H9 (cell line): ENCODE data around the gene KCNAB3. TPM values are rescaled to one million over a fixed set of nuclear protein-coding genes. Genes with fewer than 3 reads are reported as not detected.

Source experiments
- DNase-seq: peaks from one replicate; pipeline ENCODE4 v3.0.0-alpha.2; 2017
- H2AFZ ChIP-seq: one replicate; pipeline ENCODE4 v1.6.1; 2013; ENCODE audit warnings: mild to moderate bottlenecking, low read length, control low read depth, moderate library complexity
- H2AK5ac ChIP-seq: 2 replicates; pipeline ENCODE4 v1.6.1; 2013; ENCODE audit warnings: low read length, control low read depth, mixed read lengths; ENCODE audit not compliant: insufficient read length
- H2BK120ac ChIP-seq: one replicate; pipeline ENCODE4 v1.6.1; 2013; ENCODE audit warnings: low read depth, mild to moderate bottlenecking, low read length, control low read depth, inconsistent platforms; ENCODE audit not compliant: poor library complexity, severe bottlenecking
- H2BK12ac ChIP-seq: 2 replicates; pipeline ENCODE4 v1.6.1; 2013; ENCODE audit warnings: low read length, control low read depth, mixed read lengths, low read depth; ENCODE audit not compliant: insufficient read length
- H2BK15ac ChIP-seq: 2 replicates; pipeline ENCODE4 v1.6.1; 2013; ENCODE audit warnings: low read depth, low read length, control low read depth
- H2BK20ac ChIP-seq: one replicate; pipeline ENCODE4 v1.6.1; 2013; ENCODE audit warnings: low read depth, mild to moderate bottlenecking, low read length, control low read depth, inconsistent platforms; ENCODE audit not compliant: poor library complexity, severe bottlenecking
- H2BK5ac ChIP-seq: 2 replicates; pipeline ENCODE4 v1.6.1; 2013; ENCODE audit warnings: low read length, control low read depth, mixed read lengths; ENCODE audit not compliant: insufficient read length
- H3K14ac ChIP-seq: 2 replicates; pipeline ENCODE4 v1.6.1; 2013; ENCODE audit warnings: low read length, control low read depth; ENCODE audit not compliant: insufficient read depth
- H3K18ac ChIP-seq: 2 replicates; pipeline ENCODE4 v1.6.1; 2013; ENCODE audit warnings: low read depth, mild to moderate bottlenecking, mixed read lengths, low read length, control low read depth; ENCODE audit not compliant: insufficient read length
- H3K23ac ChIP-seq: 2 replicates; pipeline ENCODE4 v1.6.1; 2013; ENCODE audit warnings: low read length, control low read depth, mixed read lengths, low read depth; ENCODE audit not compliant: insufficient read length
- H3K23me2 ChIP-seq: 2 replicates; pipeline ENCODE4 v1.6.1; 2013; ENCODE audit warnings: low read depth, mild to moderate bottlenecking, mixed read lengths, low read length, control low read depth; ENCODE audit not compliant: insufficient read length, poor library complexity, severe bottlenecking
- H3K27ac ChIP-seq: 2 replicates; pipeline ENCODE4 v1.5.1; 2013; ENCODE audit warnings: low read length, control low read depth, mixed read lengths, low read depth; ENCODE audit not compliant: insufficient read length
- H3K27me3 ChIP-seq: 2 replicates; pipeline ENCODE4 v1.6.1; 2013; ENCODE audit warnings: low read length, control low read depth, inconsistent platforms; ENCODE audit not compliant: insufficient read depth
- H3K4ac ChIP-seq: 2 replicates; pipeline ENCODE4 v1.6.1; 2013; ENCODE audit warnings: low read depth, mild to moderate bottlenecking, control low read depth, inconsistent platforms, low read length, moderate library complexity
- H3K4me1 ChIP-seq: 2 replicates; pipeline ENCODE4 v1.6.1; 2013; ENCODE audit warnings: low read length, control low read depth, inconsistent platforms; ENCODE audit not compliant: insufficient read depth
- H3K4me2 ChIP-seq: 2 replicates; pipeline ENCODE4 v1.6.1; 2013; ENCODE audit warnings: low read length, control low read depth, mixed read lengths; ENCODE audit not compliant: insufficient read length, insufficient read depth
- H3K56ac ChIP-seq: 2 replicates; pipeline ENCODE4 v1.6.1; 2013; ENCODE audit warnings: low read depth, mild to moderate bottlenecking, mixed read lengths, low read length, control low read depth; ENCODE audit not compliant: insufficient read length
- H3K79me1 ChIP-seq: 2 replicates; pipeline ENCODE4 v1.6.1; 2013; ENCODE audit warnings: low read depth, mild to moderate bottlenecking, moderate library complexity, low read length, control low read depth, inconsistent platforms; ENCODE audit not compliant: insufficient read depth, poor library complexity, severe bottlenecking
- H3K79me2 ChIP-seq: 2 replicates; pipeline ENCODE4 v1.6.1; 2013; ENCODE audit warnings: low read length, control low read depth, inconsistent platforms; ENCODE audit not compliant: insufficient read depth
- H3K9ac ChIP-seq: 2 replicates; pipeline ENCODE4 v1.6.1; 2013; ENCODE audit warnings: low read length, control low read depth, mixed read lengths; ENCODE audit not compliant: insufficient read length; ENCODE audit errors: extremely low read depth
- H3K9me3 ChIP-seq: one replicate; pipeline ENCODE4 v1.6.1; 2013; ENCODE audit warnings: low read depth, low read length, inconsistent platforms; ENCODE audit not compliant: control insufficient read depth
- H3T11ph ChIP-seq: one replicate; pipeline ENCODE4 v1.6.1; 2013; ENCODE audit warnings: mild to moderate bottlenecking, low read length, control low read depth, inconsistent platforms
- H4K20me1 ChIP-seq: one replicate; pipeline ENCODE4 v1.6.1; 2013; ENCODE audit not compliant: control insufficient read depth, insufficient read length, insufficient read depth
- H4K5ac ChIP-seq: 2 replicates; pipeline ENCODE4 v1.6.1; 2013; ENCODE audit warnings: low read depth, mild to moderate bottlenecking, mixed read lengths, low read length, control low read depth; ENCODE audit not compliant: insufficient read length
- H4K8ac ChIP-seq: replicated peaks from 2 replicates; pipeline ENCODE4 v1.6.1; 2013; ENCODE audit warnings: low read length, control low read depth, mixed read lengths, low read depth; ENCODE audit not compliant: insufficient read length
- H4K91ac ChIP-seq: 2 replicates; pipeline ENCODE4 v1.6.1; 2013; ENCODE audit warnings: low read depth, mild to moderate bottlenecking, moderate library complexity, mixed read lengths, low read length, control low read depth; ENCODE audit not compliant: insufficient read length
- H3K27ac Mint-ChIP-seq, 3 experiments: 2 replicates in 2 of 3; 3 replicates in 1 of 3; pipeline ENCODE4 v1.8.0; 2020 to 2021; ENCODE audit warnings: mixed read lengths in 3 of 3, mild to moderate bottlenecking in 1 of 3, moderate library complexity in 1 of 3
- H3K27me3 Mint-ChIP-seq: 2 replicates; pipeline ENCODE4 v1.8.0; 2021; ENCODE audit warnings: low read depth, mild to moderate bottlenecking, moderate library complexity, mixed read lengths
- H3K36me3 Mint-ChIP-seq, 3 experiments: 2 replicates in 2 of 3; 3 replicates in 1 of 3; pipeline ENCODE4 v1.8.0; 2020 to 2021; ENCODE audit warnings: low read depth in 3 of 3, mixed read lengths in 3 of 3; ENCODE audit not compliant: insufficient read depth in 1 of 3
- H3K4me1 Mint-ChIP-seq, 2 experiments: 2 replicates each; pipeline ENCODE4 v1.8.0; 2020; ENCODE audit warnings: mixed read lengths in 2 of 2
- H3K4me3 Mint-ChIP-seq, 2 experiments: 2 replicates in 1 of 2; 3 replicates in 1 of 2; pipeline ENCODE4 v1.8.0; 2020 to 2021; ENCODE audit warnings: mild to moderate bottlenecking in 2 of 2, mixed read lengths in 2 of 2, moderate library complexity in 1 of 2
- H3K9me3 Mint-ChIP-seq, 2 experiments: 2 replicates in 1 of 2; 3 replicates in 1 of 2; pipeline ENCODE4 v1.8.0; 2020; ENCODE audit warnings: mild to moderate bottlenecking in 2 of 2, mixed read lengths in 2 of 2, moderate library complexity in 1 of 2
- WGBS: extraction: QIAGEN DNeasy Blood & Tissue Kit; methylation state at CpG from one replicate; pipeline ENCODE4 v1.1.7; 2013; ENCODE audit warnings: missing lambda C conversion rate, low lambda C conversion rate, mixed read lengths; ENCODE audit not compliant: insufficient read length; ENCODE audit errors: extremely low coverage; 5-methylcytosine and 5-hydroxymethylcytosine counted together
- total RNA-seq: library from RNA; stranded (reverse); gene quantifications from 2 replicates; pipeline ENCODE4 v1.2.1, GENCODE V29; 2021
- TF ChIP-seq, protein P1 (sequence below): fragments of 200-600 bp; sonication (generic); conservative IDR thresholded peaks from 3 replicates; pipeline ENCODE4 v1.8.0; 2021; ENCODE audit warnings: antibody characterized with exemption, mild to moderate bottlenecking

Gene KCNAB3
- total RNA-seq, 1 experiment from 2014 or later = 6.4 TPM

DNA sequence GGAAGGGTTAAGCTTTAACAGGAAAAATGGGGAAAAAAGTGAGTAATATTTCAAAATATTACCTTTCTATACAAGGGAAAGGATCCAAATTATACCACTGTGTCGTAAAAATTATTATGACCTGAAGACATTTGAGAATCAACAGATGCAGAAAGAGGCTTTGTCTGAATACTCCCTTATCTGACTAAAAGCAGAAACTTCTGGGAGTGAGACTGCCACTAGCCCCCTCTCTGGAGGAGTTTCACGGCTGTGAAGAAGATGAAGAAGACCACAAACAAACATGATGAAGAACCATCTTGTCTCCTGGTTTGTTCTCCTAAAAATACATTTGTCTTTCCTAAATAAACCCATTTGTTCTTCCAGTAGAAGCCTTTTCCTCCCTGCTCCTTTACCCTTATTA is 31.8 kb upstream of the KCNAB3 start:
- H4K91ac ChIP-seq = no peak overlapping the region
- H3K4ac ChIP-seq = no peak overlapping the region
- H4K5ac ChIP-seq = no peak overlapping the region
- no peak overlapping the region for H2AK5ac ChIP-seq
- no peak overlapping the region for H3K27ac ChIP-seq
- Mint-ChIP-seq H3K4me3 (no peak overlapping the region), H3K27me3 (no peaks in the 10 kb centered on the region; the same call in none of the 2 replicates), H3K36me3 (no peaks in the 10 kb centered on the region), H3K27ac (no peak overlapping the region; a peak in 1 of 7 replicates), H3K9me3 (no peaks in the 10 kb centered on the region), H3K4me1 (peaks cover 17 to 19% of the 10 kb centered on the region in 2 experiments)
- H2AFZ ChIP-seq = no peak overlapping the region
- H3K23me2 ChIP-seq = no peaks in the 10 kb centered on the region
- no peak overlapping the region for H3K14ac ChIP-seq
- H4K8ac ChIP-seq = no peak overlapping the region
- no peak overlapping the region for H2BK20ac ChIP-seq
- no peak overlapping the region for H2BK12ac ChIP-seq
- TF ChIP-seq, protein P1, sequence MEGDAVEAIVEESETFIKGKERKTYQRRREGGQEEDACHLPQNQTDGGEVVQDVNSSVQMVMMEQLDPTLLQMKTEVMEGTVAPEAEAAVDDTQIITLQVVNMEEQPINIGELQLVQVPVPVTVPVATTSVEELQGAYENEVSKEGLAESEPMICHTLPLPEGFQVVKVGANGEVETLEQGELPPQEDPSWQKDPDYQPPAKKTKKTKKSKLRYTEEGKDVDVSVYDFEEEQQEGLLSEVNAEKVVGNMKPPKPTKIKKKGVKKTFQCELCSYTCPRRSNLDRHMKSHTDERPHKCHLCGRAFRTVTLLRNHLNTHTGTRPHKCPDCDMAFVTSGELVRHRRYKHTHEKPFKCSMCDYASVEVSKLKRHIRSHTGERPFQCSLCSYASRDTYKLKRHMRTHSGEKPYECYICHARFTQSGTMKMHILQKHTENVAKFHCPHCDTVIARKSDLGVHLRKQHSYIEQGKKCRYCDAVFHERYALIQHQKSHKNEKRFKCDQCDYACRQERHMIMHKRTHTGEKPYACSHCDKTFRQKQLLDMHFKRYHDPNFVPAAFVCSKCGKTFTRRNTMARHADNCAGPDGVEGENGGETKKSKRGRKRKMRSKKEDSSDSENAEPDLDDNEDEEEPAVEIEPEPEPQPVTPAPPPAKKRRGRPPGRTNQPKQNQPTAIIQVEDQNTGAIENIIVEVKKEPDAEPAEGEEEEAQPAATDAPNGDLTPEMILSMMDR = no peak
- no peak overlapping the region for H2BK5ac ChIP-seq
- no peaks in the 10 kb centered on the region for H3K79me2 ChIP-seq
- no peaks in the 10 kb centered on the region for H3K9me3 ChIP-seq
- H3K4me2 ChIP-seq = no peak overlapping the region
- no peak overlapping the region for H2BK15ac ChIP-seq
- no peaks in the 10 kb centered on the region; the same call in 1 of the 2 replicates for H3K4me1 ChIP-seq
- H4K20me1 ChIP-seq = no peaks in the 10 kb centered on the region
- H3K27me3 ChIP-seq = no peaks in the 10 kb centered on the region
- no peak overlapping the region for H3K9ac ChIP-seq
- no CpG with 5 or more reads among the region's 2 CpGs for WGBS
- DNase-seq = no peak
- H2BK120ac ChIP-seq = no peak overlapping the region
- H3K79me1 ChIP-seq = no peaks in the 10 kb centered on the region
- H3K56ac ChIP-seq = no peak overlapping the region
- no peak overlapping the region for H3K23ac ChIP-seq
- H3T11ph ChIP-seq = no peak overlapping the region
- H3K18ac ChIP-seq = no peak overlapping the region
